ENCODE measurements around the gene MRPL36. TPM values are rescaled to one million over a fixed set of nuclear protein-coding genes. Genes with fewer than 3 reads are reported as not detected.
A peak's percentile ranks its signal among the peaks of the same experiment; 100 is the strongest.

MRPL36 gene
- total and polyA plus RNA-seq, 4 experiments from 2014 or later: 30.7 to 85.1 (median 54.7) TPM

- Histone ChIP-seq H3K27me3 (ENCODE audit: insufficient read depth, low read length) (no peaks in the 10 kb centered on the region), H3K9me3 (ENCODE audit: control insufficient read depth in 1 of 2, low read length in 2 of 2) (no peaks in the 10 kb centered on the region), H3K36me3 (ENCODE audit: insufficient read depth, low read length) (no peaks in the 10 kb centered on the region), H3K4me1 (ENCODE audit: insufficient read depth, low read length) (no peaks in the 10 kb centered on the region), H3K4me3 (ENCODE audit: low read length in 2 of 2) (no peak overlapping the region), H3K27ac (ENCODE audit: low read depth, low read length) (no peak overlapping the region)
- H3K4me1 Mint-ChIP-seq: peaks cover 0 to 2% (median 0%) of the 10 kb centered on the region in 4 donors
- ChIA-PET CTCF (ENCODE audit: partially characterized antibody) (no interaction called here), POLR2A (ENCODE audit: partially characterized antibody) (no interaction called here)
- no peak for DNase-seq
- H3K9me3 Mint-ChIP-seq: no peaks in the 10 kb centered on the region
- H3K27me3 Mint-ChIP-seq: peaks cover 9 to 17% of the 10 kb centered on the region in 2 donors
- intact Hi-C loops (cut with micrococcal nuclease): no loop called here
- no peak overlapping the region for H3K27ac Mint-ChIP-seq
- H3K4me3 Mint-ChIP-seq: no peak overlapping the region
- H3K36me3 Mint-ChIP-seq: no peaks in the 10 kb centered on the region
Measured at GRCh38 chr5:1842004-1842819, 42.6 kb upstream of the MRPL36 start.

DNA sequence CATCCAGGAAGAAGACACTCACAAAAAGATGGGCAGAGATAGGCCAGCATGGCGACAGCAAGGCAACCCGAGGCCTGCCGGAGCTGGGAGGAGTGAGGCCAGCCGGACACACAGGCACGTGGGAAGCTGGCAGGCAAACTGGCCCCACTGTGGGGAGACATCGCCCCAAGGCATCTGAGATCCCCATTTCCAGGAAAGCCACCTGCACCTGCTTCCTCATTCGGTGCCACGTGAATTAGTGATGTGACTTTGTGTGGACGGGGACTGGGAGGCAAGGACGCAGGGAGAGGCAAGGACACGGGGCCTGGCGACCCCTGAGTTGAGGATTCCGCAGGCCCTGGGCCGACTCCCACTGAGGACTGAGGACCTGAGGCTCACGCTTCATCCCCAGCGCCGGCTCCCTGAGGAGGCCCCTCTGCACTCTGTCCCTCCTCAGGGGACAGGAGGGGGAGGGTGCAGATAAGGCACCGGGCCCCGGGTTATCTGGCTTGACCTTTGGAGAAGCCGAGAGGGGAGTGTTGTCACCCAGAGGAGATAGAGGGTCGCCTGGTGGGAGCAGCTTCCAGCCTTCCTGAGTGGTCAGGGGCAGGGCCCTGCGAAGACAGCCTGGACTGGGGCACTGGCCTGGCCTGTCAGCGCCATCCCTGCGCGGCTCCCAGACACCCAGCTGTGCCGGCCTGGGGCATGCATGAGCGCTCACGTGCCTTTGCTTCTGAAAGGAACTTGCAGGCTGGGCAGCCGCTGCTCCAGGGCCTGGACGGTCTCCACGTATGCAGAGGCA, 41.3 kb upstream of the MRPL36 start:
- Mint-ChIP-seq H3K4me3 (no peak overlapping the region), H3K27me3 (peaks cover 12 to 20% of the 10 kb centered on the region in 2 donors), H3K9me3 (no peaks in the 10 kb centered on the region), H3K27ac (peak overlapping the region in 1 of 7 donors; percentile 36), H3K36me3 (no peaks in the 10 kb centered on the region), H3K4me1 (peaks cover 0 to 2% (median 0%) of the 10 kb centered on the region in 4 donors)
- H3K36me3 ChIP-seq (ENCODE audit: insufficient read depth, low read length): no peaks in the 10 kb centered on the region
- H3K4me1 ChIP-seq (ENCODE audit: insufficient read depth, low read length): no peaks in the 10 kb centered on the region
- intact Hi-C loops (cut with micrococcal nuclease): no loop called here
- no peak overlapping the region for H3K27ac ChIP-seq (ENCODE audit: low read depth, low read length)
- no peaks in the 10 kb centered on the region for H3K27me3 ChIP-seq (ENCODE audit: insufficient read depth, low read length)
- no peaks in the 10 kb centered on the region for H3K9me3 ChIP-seq (ENCODE audit: control insufficient read depth in 1 of 2, low read length in 2 of 2)
- ChIA-PET CTCF (ENCODE audit: partially characterized antibody) (no interaction called here), POLR2A (ENCODE audit: partially characterized antibody) (no interaction called here)
- DNase-seq: no peak
- no peak overlapping the region for H3K4me3 ChIP-seq (ENCODE audit: low read length in 2 of 2)

DNA sequence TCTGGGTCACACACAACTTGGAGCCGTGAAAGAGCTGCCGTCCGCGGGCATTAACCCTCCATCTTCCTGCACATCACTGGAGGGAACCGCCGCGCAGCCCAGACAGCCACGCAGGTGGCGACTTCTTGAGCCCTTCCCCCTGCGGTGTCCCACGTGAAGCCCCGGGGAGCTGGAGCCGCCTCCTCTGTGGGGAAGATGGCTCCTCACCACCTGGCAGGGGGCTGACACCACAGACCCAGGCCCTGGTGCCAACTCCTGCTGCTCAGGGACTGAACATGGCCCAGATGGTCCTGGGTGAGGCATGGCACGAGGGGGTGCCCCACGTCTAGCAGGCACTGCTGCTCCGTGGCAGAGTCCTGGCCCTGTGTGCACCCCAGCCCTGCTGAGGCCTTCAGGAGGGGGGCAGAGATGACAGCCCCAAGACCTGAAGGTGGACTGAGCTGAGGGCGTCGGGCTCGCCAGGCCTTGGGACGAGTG, 40.5 kb upstream of the MRPL36 start:
- Histone ChIP-seq H3K9me3 (ENCODE audit: control insufficient read depth in 1 of 2, low read length in 2 of 2) (no peaks in the 10 kb centered on the region), H3K36me3 (ENCODE audit: insufficient read depth, low read length) (no peaks in the 10 kb centered on the region), H3K27ac (ENCODE audit: low read depth, low read length) (no peak overlapping the region), H3K27me3 (ENCODE audit: insufficient read depth, low read length) (no peaks in the 10 kb centered on the region), H3K4me1 (ENCODE audit: insufficient read depth, low read length) (no peaks in the 10 kb centered on the region), H3K4me3 (ENCODE audit: low read length in 2 of 2) (no peak overlapping the region)
- DNase-seq: no peak
- H3K36me3 Mint-ChIP-seq: no peaks in the 10 kb centered on the region
- no peak overlapping the region for H3K4me3 Mint-ChIP-seq
- no peak overlapping the region for H3K27ac Mint-ChIP-seq
- H3K4me1 Mint-ChIP-seq: peaks cover 0 to 2% (median 0%) of the 10 kb centered on the region in 4 donors
- H3K27me3 Mint-ChIP-seq: peaks cover 12 to 21% of the 10 kb centered on the region in 2 donors
- POLR2A ChIA-PET (ENCODE audit: partially characterized antibody): no interaction called here
- CTCF ChIA-PET (ENCODE audit: partially characterized antibody): no interaction called here
- H3K9me3 Mint-ChIP-seq: no peaks in the 10 kb centered on the region
- intact Hi-C loops (cut with micrococcal nuclease): no loop called here

DNA sequence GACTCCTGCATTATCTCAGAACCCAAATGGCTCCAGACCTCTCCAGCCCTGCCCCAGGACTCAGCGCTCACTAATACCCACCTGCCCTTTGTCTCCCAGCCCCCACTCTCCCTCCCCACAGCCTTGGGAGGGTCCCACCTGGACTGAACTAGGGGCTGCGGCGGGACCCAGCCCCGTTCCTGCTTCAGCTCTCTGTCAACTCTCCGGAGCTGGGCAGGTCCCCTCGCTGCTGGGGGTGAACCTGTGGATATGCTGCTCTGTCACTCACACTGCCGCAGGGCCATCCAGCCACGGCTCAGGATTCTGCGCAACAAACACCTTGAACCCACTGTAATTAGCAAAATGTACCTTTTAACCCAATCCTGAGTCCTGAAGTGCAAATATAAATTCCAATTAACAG, 38.4 kb upstream of the MRPL36 start:
- Histone ChIP-seq H3K4me3 (ENCODE audit: low read length in 2 of 2) (no peak overlapping the region), H3K27ac (ENCODE audit: low read depth, low read length) (no peak overlapping the region), H3K36me3 (ENCODE audit: insufficient read depth, low read length) (no peaks in the 10 kb centered on the region), H3K27me3 (ENCODE audit: insufficient read depth, low read length) (no peaks in the 10 kb centered on the region), H3K4me1 (ENCODE audit: insufficient read depth, low read length) (no peaks in the 10 kb centered on the region), H3K9me3 (ENCODE audit: control insufficient read depth in 1 of 2, low read length in 2 of 2) (no peaks in the 10 kb centered on the region)
- intact Hi-C loops (cut with micrococcal nuclease): no loop called here
- no peak for DNase-seq
- peaks cover 0 to 2% (median 0%) of the 10 kb centered on the region in 4 donors for H3K4me1 Mint-ChIP-seq
- CTCF ChIA-PET (ENCODE audit: partially characterized antibody): no interaction called here
- POLR2A ChIA-PET (ENCODE audit: partially characterized antibody): no interaction called here
- H3K9me3 Mint-ChIP-seq: no peaks in the 10 kb centered on the region
- H3K27me3 Mint-ChIP-seq: peaks cover 13 to 25% of the 10 kb centered on the region in 2 donors
- no peak overlapping the region for H3K27ac Mint-ChIP-seq
- H3K36me3 Mint-ChIP-seq: no peaks in the 10 kb centered on the region
- no peak overlapping the region for H3K4me3 Mint-ChIP-seq

GRCh38 chr5:1836891-1837880, 37.5 kb upstream of the MRPL36 start:
- DNase-seq: no peak
- H3K27me3 ChIP-seq (ENCODE audit: insufficient read depth, low read length): no peaks in the 10 kb centered on the region
- H3K9me3 ChIP-seq (ENCODE audit: control insufficient read depth in 1 of 2, low read length in 2 of 2): no peaks in the 10 kb centered on the region
- H3K4me1 ChIP-seq (ENCODE audit: insufficient read depth, low read length): no peaks in the 10 kb centered on the region
- Mint-ChIP-seq H3K4me1 (peaks cover 0 to 2% (median 0%) of the 10 kb centered on the region in 4 donors), H3K27me3 (peaks cover 13 to 22% of the 10 kb centered on the region in 2 donors), H3K27ac (no peak overlapping the region), H3K36me3 (no peaks in the 10 kb centered on the region), H3K4me3 (peak overlapping the region in 1 of 8 donors; percentile 36), H3K9me3 (no peaks in the 10 kb centered on the region)
- intact Hi-C loops (cut with micrococcal nuclease): no loop called here
- no peak overlapping the region for H3K27ac ChIP-seq (ENCODE audit: low read depth, low read length)
- no peak overlapping the region for H3K4me3 ChIP-seq (ENCODE audit: low read length in 2 of 2)
- CTCF ChIA-PET (ENCODE audit: partially characterized antibody): no interaction called here
- no peaks in the 10 kb centered on the region for H3K36me3 ChIP-seq (ENCODE audit: insufficient read depth, low read length)
- POLR2A ChIA-PET (ENCODE audit: partially characterized antibody): no interaction called here

DNA sequence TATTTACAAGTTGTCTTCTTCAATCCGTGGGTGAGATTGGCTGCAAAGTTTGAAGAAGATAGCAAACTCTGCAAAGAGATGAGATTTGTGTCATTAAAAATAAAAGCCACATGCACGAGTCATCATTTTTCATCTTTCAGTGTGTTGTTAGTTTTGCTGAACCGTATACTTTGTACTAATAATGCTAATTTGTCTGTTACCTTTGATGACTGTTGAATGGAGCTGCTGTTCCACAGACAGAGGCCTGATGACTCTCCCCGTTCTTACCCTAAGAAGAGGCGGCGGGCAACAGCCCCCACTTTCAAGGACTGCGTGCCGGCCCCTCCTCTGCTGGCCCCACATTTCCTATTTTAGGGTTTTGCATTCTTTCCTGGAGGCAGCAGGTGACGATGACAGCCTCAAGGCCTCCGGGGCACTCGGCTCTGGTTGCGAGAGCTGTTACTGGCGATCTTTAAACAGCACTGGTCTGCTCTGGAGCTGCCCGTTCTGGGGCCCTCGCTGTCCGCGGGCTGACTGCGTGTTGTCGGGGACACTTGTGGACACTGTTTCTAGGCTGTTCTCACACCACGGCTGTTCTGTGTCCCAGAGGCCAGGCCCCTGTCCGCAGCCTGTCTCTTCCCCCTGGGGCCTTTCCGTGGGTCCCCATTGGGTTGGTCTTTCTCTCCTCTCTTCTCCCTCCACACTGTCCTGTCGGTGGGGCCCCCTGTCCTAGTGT, 36.7 kb upstream of the MRPL36 start:
- Mint-ChIP-seq H3K27ac (no peak overlapping the region), H3K4me1 (peaks cover 0 to 2% (median 0%) of the 10 kb centered on the region in 4 donors), H3K36me3 (no peaks in the 10 kb centered on the region), H3K27me3 (peaks cover 13 to 21% of the 10 kb centered on the region in 2 donors), H3K4me3 (peak overlapping the region in 1 of 8 donors; percentile 36), H3K9me3 (no peaks in the 10 kb centered on the region)
- Histone ChIP-seq H3K36me3 (ENCODE audit: insufficient read depth, low read length) (no peaks in the 10 kb centered on the region), H3K4me1 (ENCODE audit: insufficient read depth, low read length) (no peaks in the 10 kb centered on the region), H3K9me3 (ENCODE audit: control insufficient read depth in 1 of 2, low read length in 2 of 2) (no peaks in the 10 kb centered on the region), H3K27me3 (ENCODE audit: insufficient read depth, low read length) (no peaks in the 10 kb centered on the region), H3K4me3 (ENCODE audit: low read length in 2 of 2) (no peak overlapping the region), H3K27ac (ENCODE audit: low read depth, low read length) (no peak overlapping the region)
- ChIA-PET CTCF (ENCODE audit: partially characterized antibody) (no interaction called here), POLR2A (ENCODE audit: partially characterized antibody) (no interaction called here)
- intact Hi-C loops (cut with micrococcal nuclease): no loop called here
- DNase-seq: no peak
